ENCODE measurements around the gene APBA1.

DNA sequence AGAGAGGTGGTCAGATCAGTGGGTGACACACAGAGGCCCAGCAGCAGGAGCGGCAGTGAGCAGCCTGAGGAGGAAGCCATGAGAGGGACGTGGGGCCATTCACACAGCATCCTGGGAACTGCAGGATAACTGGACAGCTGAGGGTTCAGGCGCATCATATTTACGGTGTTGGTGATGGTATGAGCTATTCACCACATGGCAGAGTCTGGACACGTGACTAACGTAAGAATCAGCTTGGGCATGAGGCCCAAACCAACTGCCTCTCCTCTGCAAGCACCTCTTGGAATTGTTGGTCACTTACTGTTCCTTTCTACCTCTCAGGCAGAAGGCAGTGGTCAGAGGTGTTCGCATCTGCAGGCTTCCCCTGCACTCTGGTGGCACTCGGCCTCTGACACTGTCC is 206.0 kb downstream of the APBA1 start:
- TF ChIP-seq, protein P1, sequence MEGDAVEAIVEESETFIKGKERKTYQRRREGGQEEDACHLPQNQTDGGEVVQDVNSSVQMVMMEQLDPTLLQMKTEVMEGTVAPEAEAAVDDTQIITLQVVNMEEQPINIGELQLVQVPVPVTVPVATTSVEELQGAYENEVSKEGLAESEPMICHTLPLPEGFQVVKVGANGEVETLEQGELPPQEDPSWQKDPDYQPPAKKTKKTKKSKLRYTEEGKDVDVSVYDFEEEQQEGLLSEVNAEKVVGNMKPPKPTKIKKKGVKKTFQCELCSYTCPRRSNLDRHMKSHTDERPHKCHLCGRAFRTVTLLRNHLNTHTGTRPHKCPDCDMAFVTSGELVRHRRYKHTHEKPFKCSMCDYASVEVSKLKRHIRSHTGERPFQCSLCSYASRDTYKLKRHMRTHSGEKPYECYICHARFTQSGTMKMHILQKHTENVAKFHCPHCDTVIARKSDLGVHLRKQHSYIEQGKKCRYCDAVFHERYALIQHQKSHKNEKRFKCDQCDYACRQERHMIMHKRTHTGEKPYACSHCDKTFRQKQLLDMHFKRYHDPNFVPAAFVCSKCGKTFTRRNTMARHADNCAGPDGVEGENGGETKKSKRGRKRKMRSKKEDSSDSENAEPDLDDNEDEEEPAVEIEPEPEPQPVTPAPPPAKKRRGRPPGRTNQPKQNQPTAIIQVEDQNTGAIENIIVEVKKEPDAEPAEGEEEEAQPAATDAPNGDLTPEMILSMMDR (IDR thresholded peaks at IDR 0.05) = no peak
- TF ChIP-seq EZH2phosphoT487 (IDR thresholded peaks at IDR 0.05) = no peak

Data from neural progenitor cell (in vitro differentiated cells).